ENCODE data around the gene EPHB1.
"Not testable (repeated sequence)": the region's sequence is repeated elsewhere in the genome, so short reads cannot be mapped to it uniquely, and the experiment has no call there.

Gene EPHB1

GRCh38 chr3:135090020-135090717 is 295.1 kb downstream of the EPHB1 start:
- DNase-seq, result no peak

- DNase-seq, result no peak
Measured at GRCh38 chr3:135091946-135092345, 296.9 kb downstream of the EPHB1 start.

- no peak for DNase-seq
Measured at GRCh38 chr3:135093121-135093520, 298.1 kb downstream of the EPHB1 start.

GRCh38 chr3:135097276-135097946 is 302.4 kb downstream of the EPHB1 start:
- DNase-seq, result no peak

GRCh38 chr3:135099734-135100355 is 304.8 kb downstream of the EPHB1 start:
- no peak for DNase-seq

GRCh38 chr3:135100366-135100765 is 305.3 kb downstream of the EPHB1 start:
- no peak for DNase-seq

- no peak for DNase-seq
Measured at GRCh38 chr3:135103917-135104316, 308.9 kb downstream of the EPHB1 start.

- DNase-seq, result no peak
Measured at GRCh38 chr3:135106445-135106844, 311.4 kb downstream of the EPHB1 start.

- DNase-seq, result no peak
Measured at GRCh38 chr3:135107043-135107442, 312.0 kb downstream of the EPHB1 start.

- DNase-seq, result no peak
Measured at GRCh38 chr3:135109681-135110080, 314.6 kb downstream of the EPHB1 start.

- DNase-seq, result not testable (repeated sequence)
Measured at GRCh38 chr3:135114551-135114950, 319.5 kb downstream of the EPHB1 start.

- no peak for DNase-seq
Measured at GRCh38 chr3:135117977-135118376, 322.9 kb downstream of the EPHB1 start.

- no peak for DNase-seq
Measured at GRCh38 chr3:135118792-135119191, 323.7 kb downstream of the EPHB1 start.

- DNase-seq, result no peak
Measured at GRCh38 chr3:135125171-135125801, 330.2 kb downstream of the EPHB1 start.

GRCh38 chr3:135127946-135128470 is 332.9 kb downstream of the EPHB1 start:
- no peak for DNase-seq

- DNase-seq, result no peak
Measured at GRCh38 chr3:135128818-135129217, 333.8 kb downstream of the EPHB1 start.

GRCh38 chr3:135131290-135131689 is 336.2 kb downstream of the EPHB1 start:
- no peak for DNase-seq

- no peak for DNase-seq
Measured at GRCh38 chr3:135133905-135134683, 339.0 kb downstream of the EPHB1 start.

- DNase-seq, result no peak
Measured at GRCh38 chr3:135134684-135135075, 339.6 kb downstream of the EPHB1 start.

- no peak for DNase-seq
Measured at GRCh38 chr3:135135445-135135844, 340.4 kb downstream of the EPHB1 start.

- DNase-seq, result no peak
Measured at GRCh38 chr3:135136361-135137100, 341.5 kb downstream of the EPHB1 start.

GRCh38 chr3:135137296-135137695 is 342.2 kb downstream of the EPHB1 start:
- no peak for DNase-seq
